ENCODE results near the gene BTBD2. TPM values are rescaled to one million over a fixed set of nuclear protein-coding genes. Genes with fewer than 3 reads are reported as not detected.
A peak's percentile ranks its signal among the peaks of the same experiment; 100 is the strongest.

Gene BTBD2
- total and polyA plus RNA-seq, 4 donors = 7.4 to 25.1 (median 20.2) TPM

GRCh38 chr19:2039089-2039958 lies 23.8 kb upstream of the BTBD2 start:
- H3K4me1 ChIP-seq (ENCODE audit: control insufficient read depth in 4 of 4, insufficient read depth in 4 of 4, low read length in 3 of 4) = peaks cover 22 to 38% (median 32%) of the 10 kb centered on the region in 4 donors
- no peak overlapping the region for H3K27ac ChIP-seq (ENCODE audit: low read depth in 1 of 2, low read length in 2 of 2)

GRCh38 chr19:2038284-2039088 lies 23.0 kb upstream of the BTBD2 start:
- H3K27ac ChIP-seq (ENCODE audit: low read depth in 1 of 2, low read length in 2 of 2) = no peak overlapping the region
- 88% methylated on average over 44 of the region's 44 CpGs for WGBS
- H3K36me3 ChIP-seq (ENCODE audit: control insufficient read depth in 4 of 4, insufficient read depth in 3 of 4, low read depth in 1 of 4, low read length in 3 of 4) = peaks cover 6 to 25% (median 15%) of the 10 kb centered on the region in 4 donors
- TF ChIP-seq EGR1 (IDR thresholded peaks at IDR 0.05; ENCODE audit: low read depth in 2 of 2) = no peak
- TF ChIP-seq SP1 (IDR thresholded peaks at IDR 0.05) = no peak
- no peak for TF ChIP-seq RAD21 (IDR thresholded peaks at IDR 0.05)
- no peak for TF ChIP-seq ZBTB33 (IDR thresholded peaks at IDR 0.05)
- TF ChIP-seq ATF3 (IDR thresholded peaks at IDR 0.05) = no peak
- TF ChIP-seq FOXA2 (IDR thresholded peaks at IDR 0.05) = no peak
- TF ChIP-seq FOXA1 (IDR thresholded peaks at IDR 0.05) = no peak
- no peak for TF ChIP-seq NR2F2 (IDR thresholded peaks at IDR 0.05)
- TF ChIP-seq CTCF (IDR thresholded peaks at IDR 0.05; ENCODE audit: low read depth, low read length, missing input control) = no peak
- no peak for TF ChIP-seq HNF4A (conservative IDR thresholded peaks at IDR 0.05)
- no peak for TF ChIP-seq TAF1 (conservative IDR thresholded peaks at IDR 0.05)
- TF ChIP-seq HNF4G (IDR thresholded peaks at IDR 0.05) = no peak
- no peak for TF ChIP-seq RXRA (IDR thresholded peaks at IDR 0.05)
- TF ChIP-seq YY1 (IDR thresholded peaks at IDR 0.05) = no peak
- no peak for TF ChIP-seq JUND (IDR thresholded peaks at IDR 0.05)

More at GRCh38 chr19:2039089-2039958, 23.8 kb upstream of the BTBD2 start:
- H3K9me3 ChIP-seq (ENCODE audit: control insufficient read depth in 4 of 4, low read length in 3 of 4) = peaks cover 0 to 9% (median 2%) of the 10 kb centered on the region in 4 donors
- H3K27me3 ChIP-seq (ENCODE audit: control insufficient read depth in 4 of 4, insufficient read depth in 4 of 4, low read length in 3 of 4) = no peaks in the 10 kb centered on the region
- no peak overlapping the region for H3K4me3 ChIP-seq (ENCODE audit: low read depth in 1 of 3, low read length in 3 of 3)
- H3K36me3 ChIP-seq (ENCODE audit: control insufficient read depth in 4 of 4, insufficient read depth in 3 of 4, low read depth in 1 of 4, low read length in 3 of 4) = peaks cover 6 to 25% (median 16%) of the 10 kb centered on the region in 4 donors
- peak; percentile 34 for DNase-seq (ENCODE audit: low spot score)
- WGBS = 74% methylated on average over 30 of the region's 30 CpGs
- no peak overlapping the region for H3K9ac ChIP-seq (ENCODE audit: low read depth in 1 of 2, low read length in 2 of 2)
- TF ChIP-seq CTCF (IDR thresholded peaks at IDR 0.05; ENCODE audit: low read depth, low read length, missing input control) (no peak), YY1 (IDR thresholded peaks at IDR 0.05) (no peak), JUND (IDR thresholded peaks at IDR 0.05) (no peak), MAX (IDR thresholded peaks at IDR 0.05) (no peak), SP1 (IDR thresholded peaks at IDR 0.05) (no peak), HNF4A (conservative IDR thresholded peaks at IDR 0.05) (no peak), RXRA (IDR thresholded peaks at IDR 0.05) (no peak), ATF3 (IDR thresholded peaks at IDR 0.05) (no peak)

More at GRCh38 chr19:2038284-2039088, 23.0 kb upstream of the BTBD2 start:
- peak; percentile 34 for DNase-seq (ENCODE audit: low spot score)
- H3K4me3 ChIP-seq (ENCODE audit: low read depth in 1 of 3, low read length in 3 of 3) = no peak overlapping the region
- peaks cover 0 to 9% (median 2%) of the 10 kb centered on the region in 4 donors for H3K9me3 ChIP-seq (ENCODE audit: control insufficient read depth in 4 of 4, low read length in 3 of 4)
- no peaks in the 10 kb centered on the region for H3K27me3 ChIP-seq (ENCODE audit: control insufficient read depth in 4 of 4, insufficient read depth in 4 of 4, low read length in 3 of 4)
- H3K9ac ChIP-seq (ENCODE audit: low read depth in 1 of 2, low read length in 2 of 2) = no peak overlapping the region
- peaks cover 18 to 32% (median 24%) of the 10 kb centered on the region in 4 donors for H3K4me1 ChIP-seq (ENCODE audit: control insufficient read depth in 4 of 4, insufficient read depth in 4 of 4, low read length in 3 of 4)

Measured in liver (tissue), 9 donors.